Activated naive CD4-positive, alpha-beta T cell treated with anti-CD3 and anti-CD28 coated beads, Interleukin-2, amount 50 U/mL, for 72 hours (primary cell): ENCODE measurements around the gene CRIP1. TPM values are rescaled to one million over a fixed set of nuclear protein-coding genes. Genes with fewer than 3 reads are reported as not detected.

ENCODE experiments used
- ATAC-seq, 2 donors: fragments of 150-1000 bp; cut with Tn5 transposase; 2 replicates each; pipeline ENCODE4 v1.10.0; 2021; ENCODE audit warnings: mild to moderate bottlenecking in 2 of 2, moderate library complexity in 2 of 2
- DNase-seq, 2 donors: peaks; one replicate each; pipeline ENCODE4 v3.0.0; 2021 to 2022; ENCODE audit warnings: low spot score in 2 of 2
- H3K27ac Mint-ChIP-seq, 2 donors: one replicate each; pipeline ENCODE4 v1.8.0; 2022; ENCODE audit warnings: mild to moderate bottlenecking in 2 of 2, mixed read lengths in 2 of 2
- H3K36me3 Mint-ChIP-seq, 2 donors: one replicate each; pipeline ENCODE4 v1.8.0; 2022; ENCODE audit warnings: mixed read lengths in 2 of 2
- H3K9me3 Mint-ChIP-seq, 2 donors: one replicate each; pipeline ENCODE4 v1.8.0; 2022; ENCODE audit warnings: mixed read lengths in 2 of 2
- total RNA-seq, 2 donors: library from RNA; stranded (reverse); gene quantifications; one replicate each; pipeline ENCODE4 v1.2.3, GENCODE V29; 2022

The CRIP1 gene
- total RNA-seq, 2 donors from 2014 or later, result 200 to 214 TPM

- no peak for ATAC-seq
These were observed 21.3 kb upstream of the CRIP1 start for GRCh38 chr14:105465209-105466031.

GRCh38 chr14:105466531-105467248, 20.0 kb upstream of the CRIP1 start:
- H3K9me3 Mint-ChIP-seq, result no peaks in the 10 kb centered on the region
- H3K36me3 Mint-ChIP-seq, result peaks cover 0 to 4% of the 10 kb centered on the region in 2 donors

More at GRCh38 chr14:105465209-105466031, 21.3 kb upstream of the CRIP1 start:
- Mint-ChIP-seq H3K9me3 (no peaks in the 10 kb centered on the region), H3K36me3 (peaks cover 0 to 4% of the 10 kb centered on the region in 2 donors), H3K27ac (no peak overlapping the region)
- DNase-seq, result no peak

DNA sequence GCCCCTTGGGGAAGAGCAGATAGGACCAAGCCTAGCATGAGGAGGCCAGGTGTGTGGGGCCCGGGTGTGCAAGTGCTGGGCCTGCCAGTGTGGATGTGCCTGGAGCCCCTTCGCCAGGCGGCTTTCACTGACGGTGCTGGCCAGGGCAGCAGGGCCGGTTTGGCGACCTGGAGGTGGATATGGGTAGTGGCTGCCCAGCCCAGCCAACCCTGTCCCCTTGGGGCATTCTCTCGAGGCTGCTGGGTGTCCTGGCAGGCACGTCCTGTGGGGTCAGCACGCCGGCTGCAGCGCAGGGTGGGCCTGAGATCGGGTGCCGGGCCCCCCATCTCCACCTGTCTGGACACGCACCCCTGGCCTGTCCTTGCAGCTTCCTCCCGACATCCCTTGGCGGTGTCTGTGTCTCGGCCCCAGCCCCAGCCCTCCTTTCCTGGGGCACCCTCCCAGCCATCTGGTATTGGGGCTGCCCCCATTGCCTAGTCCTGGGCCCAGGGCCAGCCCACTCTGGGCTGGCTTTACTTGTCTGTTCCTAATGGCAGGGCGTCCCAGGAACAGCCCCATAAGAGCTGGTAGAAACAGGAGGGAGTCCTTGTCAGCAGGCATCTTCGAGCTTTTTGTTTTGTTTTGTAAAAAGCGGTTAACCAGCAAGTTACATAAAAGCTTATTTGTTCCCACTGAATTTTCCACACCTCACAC, 19.3 kb upstream of the CRIP1 start:
- Mint-ChIP-seq H3K27ac (no peak overlapping the region), H3K36me3 (peaks cover 0 to 4% of the 10 kb centered on the region in 2 donors), H3K9me3 (no peaks in the 10 kb centered on the region)
- DNase-seq (no peak), ATAC-seq (no peak)

More at GRCh38 chr14:105466531-105467248, 20.0 kb upstream of the CRIP1 start:
- ATAC-seq (no peak), DNase-seq (no peak)
- H3K27ac Mint-ChIP-seq, result no peak overlapping the region

- no peak for DNase-seq
- Mint-ChIP-seq H3K9me3 (no peaks in the 10 kb centered on the region), H3K36me3 (peaks cover 0 to 3% of the 10 kb centered on the region in 2 donors), H3K27ac (no peak overlapping the region)
- ATAC-seq, result no peak
These were observed 18.7 kb upstream of the CRIP1 start for GRCh38 chr14:105467942-105468471.

DNA sequence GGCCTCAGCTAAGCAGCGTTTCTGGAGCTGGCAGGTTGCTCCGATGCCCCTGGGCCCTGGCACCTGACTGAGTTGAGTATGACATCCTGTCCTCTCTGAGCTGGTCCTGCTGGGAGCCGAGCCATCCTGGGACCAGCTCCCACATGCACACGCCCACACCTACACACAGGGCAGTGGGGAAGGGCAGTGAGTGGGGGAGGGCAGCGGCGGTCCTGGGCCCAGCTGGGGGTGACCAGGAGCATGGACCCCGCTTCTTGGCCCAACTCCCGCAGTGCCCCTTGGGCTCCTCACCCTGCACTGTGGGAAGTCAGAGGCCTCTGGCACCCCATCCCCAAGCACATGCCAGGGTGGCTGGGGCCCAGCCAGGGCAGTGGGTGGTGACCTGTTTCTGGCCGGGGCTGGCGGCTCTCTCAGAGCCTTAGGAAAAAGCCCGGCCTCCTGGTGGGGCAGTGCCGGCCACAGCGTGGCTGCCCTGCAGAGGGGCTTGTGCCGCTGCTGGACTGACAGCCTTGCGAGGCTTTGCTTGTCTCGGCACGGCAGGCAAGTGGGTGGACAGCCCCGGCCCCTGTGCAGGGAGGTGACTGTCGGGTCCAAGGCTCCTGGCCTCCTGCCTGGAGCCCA, 18.0 kb upstream of the CRIP1 start:
- Mint-ChIP-seq H3K9me3 (no peaks in the 10 kb centered on the region), H3K36me3 (no peaks in the 10 kb centered on the region), H3K27ac (no peak overlapping the region)
- DNase-seq (no peak), ATAC-seq (no peak)

GRCh38 chr14:105469456-105470349, 17.0 kb upstream of the CRIP1 start:
- no peaks in the 10 kb centered on the region for H3K9me3 Mint-ChIP-seq
- no peak overlapping the region for H3K27ac Mint-ChIP-seq
- no peak for ATAC-seq
- no peak for DNase-seq
- H3K36me3 Mint-ChIP-seq, result no peaks in the 10 kb centered on the region

DNA sequence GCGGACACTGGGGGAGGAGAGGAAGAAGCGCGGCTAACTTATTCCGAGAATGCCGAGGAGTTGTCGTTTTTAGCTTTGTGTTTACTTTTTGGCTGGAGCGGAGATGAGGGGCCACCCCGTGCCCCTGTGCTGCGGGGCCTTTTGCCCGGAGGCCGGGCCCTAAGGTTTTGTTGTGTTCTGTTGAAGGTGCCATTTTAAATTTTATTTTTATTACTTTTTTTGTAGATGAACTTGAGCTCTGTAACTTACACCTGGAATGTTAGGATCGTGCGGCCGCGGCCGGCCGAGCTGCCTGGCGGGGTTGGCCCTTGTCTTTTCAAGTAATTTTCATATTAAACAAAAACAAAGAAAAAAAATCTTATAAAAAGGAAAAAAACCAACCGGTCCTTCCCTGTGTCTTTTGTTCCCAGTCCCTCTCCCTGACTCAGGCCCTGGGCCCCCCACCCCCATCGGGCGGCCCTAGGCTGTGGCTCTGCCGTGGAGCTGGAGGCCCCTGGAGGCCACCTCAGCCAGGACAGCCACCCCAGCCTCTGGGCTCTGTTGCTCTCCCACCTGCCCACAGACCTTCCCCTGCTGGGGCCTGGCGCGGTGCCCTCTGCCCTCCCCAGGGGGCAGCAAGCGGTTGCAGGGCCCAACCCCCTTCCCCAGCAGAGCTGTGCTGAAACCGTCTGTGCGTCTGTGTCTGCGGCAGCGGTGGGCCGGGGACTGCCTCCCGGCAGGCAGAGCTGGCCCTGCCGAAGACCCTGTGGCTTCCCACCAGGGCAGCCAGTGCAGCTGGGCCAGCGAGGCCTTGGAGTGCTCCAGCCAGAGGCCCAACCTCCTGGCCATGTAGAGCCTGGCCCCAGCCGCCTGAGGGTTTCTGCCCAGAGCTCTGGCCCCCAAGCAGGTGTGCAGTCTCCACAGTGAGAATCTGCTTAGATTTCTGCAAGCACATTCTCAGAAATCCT, 16.1 kb upstream of the CRIP1 start:
- ATAC-seq, result no peak
- no peak for DNase-seq
- H3K36me3 Mint-ChIP-seq, result no peaks in the 10 kb centered on the region
- no peaks in the 10 kb centered on the region for H3K9me3 Mint-ChIP-seq
- no peak overlapping the region for H3K27ac Mint-ChIP-seq

GRCh38 chr14:105471297-105471821, 15.3 kb upstream of the CRIP1 start:
- DNase-seq (no peak), ATAC-seq (no peak)
- Mint-ChIP-seq H3K9me3 (no peaks in the 10 kb centered on the region), H3K36me3 (no peaks in the 10 kb centered on the region), H3K27ac (no peak overlapping the region)

GRCh38 chr14:105471823-105472485, 14.7 kb upstream of the CRIP1 start:
- DNase-seq (no peak), ATAC-seq (no peak)
- Mint-ChIP-seq H3K9me3 (no peaks in the 10 kb centered on the region), H3K36me3 (no peaks in the 10 kb centered on the region), H3K27ac (no peak overlapping the region)

GRCh38 chr14:105472486-105472991, 14.1 kb upstream of the CRIP1 start:
- H3K9me3 Mint-ChIP-seq, result no peaks in the 10 kb centered on the region
- no peak for DNase-seq
- no peak for ATAC-seq
- H3K36me3 Mint-ChIP-seq, result peaks cover 0 to 5% of the 10 kb centered on the region in 2 donors
- H3K27ac Mint-ChIP-seq, result no peak overlapping the region

GRCh38 chr14:105473033-105473676, 13.5 kb upstream of the CRIP1 start:
- Mint-ChIP-seq H3K9me3 (no peaks in the 10 kb centered on the region), H3K36me3 (peaks cover 0 to 5% of the 10 kb centered on the region in 2 donors), H3K27ac (no peak overlapping the region)
- DNase-seq (no peak), ATAC-seq (no peak)

- Mint-ChIP-seq H3K36me3 (peaks cover 0 to 5% of the 10 kb centered on the region in 2 donors), H3K27ac (no peak overlapping the region), H3K9me3 (no peaks in the 10 kb centered on the region)
- DNase-seq (no peak), ATAC-seq (peak; percentile 55 to 69)
These were observed 12.8 kb upstream of the CRIP1 start for GRCh38 chr14:105473677-105474482.
